Measurements from ENCODE around the gene PRRC2B.

- TF ChIP-seq EZH2 (IDR thresholded peaks at IDR 0.05; ENCODE audit: low read depth, low read length, severe bottlenecking): no peak
- TF ChIP-seq GTF2F1 (IDR thresholded peaks at IDR 0.05; ENCODE audit: borderline replicate concordance, low read depth, low read length): no peak
- TF ChIP-seq USF2 (IDR thresholded peaks at IDR 0.05; ENCODE audit: low read length): no peak
- no peak for TF ChIP-seq CTCF (IDR thresholded peaks at IDR 0.05; ENCODE audit: control extremely low read depth in 1 of 3, insufficient read depth in 1 of 3, low read depth in 1 of 3, low read length in 3 of 3)
- no peak for TF ChIP-seq MAX (IDR thresholded peaks at IDR 0.05)
- TF ChIP-seq POLR2A (IDR thresholded peaks at IDR 0.05; ENCODE audit: control extremely low read depth in 1 of 2, low read depth in 2 of 2, low read length in 2 of 2): no peak
These were observed 25.2 kb downstream of the PRRC2B start for GRCh38 chr9:131419026-131419614.

All from H1 (cell line).